IMR-90 (cell line): Measurements from ENCODE around the gene NPAS3. TPM values are rescaled to one million over a fixed set of nuclear protein-coding genes. Genes with fewer than 3 reads are reported as not detected.

Source experiments
- ATAC-seq: fragments of 200-7000 bp; cut with Tn5 transposase; 2 replicates; pipeline ENCODE4 v1.9.1; 2020; ENCODE audit warnings: low read depth, mild to moderate bottlenecking, moderate library complexity
- BruUV-seq: library from RNA; stranded (reverse); fragments of 400-500 nt; replicated peaks from 2 replicates; lab custom pipeline; 2021; lab: Mats Ljungman, UMichigan
- CTCF ChIA-PET: fragments of 300-600 bp; formaldehyde crosslinking; extraction: SDS; loops from one replicate; lab custom pipeline; 2021; ENCODE audit warnings: antibody characterized with exemption; lab: Yijun Ruan, JAX
- POLR2A ChIA-PET: fragments of 300-600 bp; sonication (Branson Sonifier 250); formaldehyde crosslinking; loops from one replicate; lab custom pipeline; 2022; ENCODE audit warnings: antibody characterized with exemption; ENCODE audit not compliant: unreplicated experiment; lab: Charles Lee
- DNase-seq: peaks from one replicate; pipeline ENCODE4 v3.0.0; 2013
- H2AFZ ChIP-seq: replicated peaks from 2 replicates; pipeline ENCODE3; 2013; ENCODE audit warnings: low read length, mild to moderate bottlenecking; ENCODE audit not compliant: poor library complexity
- H2AK5ac ChIP-seq: 2 replicates; pipeline ENCODE4 v1.6.1; 2013; ENCODE audit warnings: low read depth, low read length, inconsistent platforms
- H2AK9ac ChIP-seq: replicated peaks from 2 replicates; pipeline ENCODE3; 2013; ENCODE audit warnings: mild to moderate bottlenecking, low read depth, low read length, moderate library complexity; ENCODE audit not compliant: poor library complexity
- H2BK120ac ChIP-seq: 2 replicates; pipeline ENCODE4 v1.6.1; 2013; ENCODE audit warnings: low read depth, low read length, inconsistent platforms
- H2BK15ac ChIP-seq: 3 replicates; pipeline ENCODE4 v1.6.1; 2013; ENCODE audit warnings: low read depth, low read length, inconsistent platforms
- H2BK20ac ChIP-seq: 2 replicates; pipeline ENCODE4 v1.6.1; 2013; ENCODE audit warnings: low read depth, mild to moderate bottlenecking, inconsistent platforms, low read length, moderate library complexity
- H2BK5ac ChIP-seq: 2 replicates; pipeline ENCODE4 v1.6.1; 2013; ENCODE audit warnings: mild to moderate bottlenecking, low read depth, low read length, inconsistent platforms; ENCODE audit not compliant: poor library complexity, severe bottlenecking
- H3K14ac ChIP-seq: replicated peaks from 2 replicates; pipeline ENCODE4 v1.6.1; 2013; ENCODE audit warnings: low read depth, low read length, inconsistent platforms
- H3K18ac ChIP-seq: 2 replicates; pipeline ENCODE4 v1.6.1; 2013; ENCODE audit warnings: low read depth, low read length, control low read depth
- H3K23ac ChIP-seq: 2 replicates; pipeline ENCODE4 v1.6.1; 2013; ENCODE audit warnings: low read depth, low read length, inconsistent platforms
- H3K27ac ChIP-seq: 2 replicates; pipeline ENCODE4 v1.5.1; 2013; ENCODE audit warnings: mild to moderate bottlenecking, control low read depth, low read length; ENCODE audit not compliant: insufficient read depth
- H3K27me3 ChIP-seq: 2 replicates; pipeline ENCODE4 v1.6.1; 2013; ENCODE audit warnings: low read length; ENCODE audit not compliant: control insufficient read depth, insufficient read depth
- H3K36me3 ChIP-seq: 2 replicates; pipeline ENCODE4 v1.6.1; 2013; ENCODE audit warnings: low read length, mixed read lengths; ENCODE audit not compliant: control insufficient read depth, insufficient read depth
- H3K4ac ChIP-seq: 2 replicates; pipeline ENCODE4 v1.6.1; 2013; ENCODE audit warnings: low read depth, low read length, inconsistent platforms
- H3K4me1 ChIP-seq: 2 replicates; pipeline ENCODE4 v1.6.1; 2013; ENCODE audit warnings: low read length, mixed read lengths; ENCODE audit not compliant: control insufficient read depth, insufficient read depth
- H3K4me2 ChIP-seq: 2 replicates; pipeline ENCODE4 v1.6.1; 2013; ENCODE audit warnings: low read depth, mild to moderate bottlenecking, control low read depth, low read length, moderate library complexity
- H3K4me3 ChIP-seq: 2 replicates; pipeline ENCODE4 v1.5.1; 2013; ENCODE audit warnings: low read depth, mild to moderate bottlenecking, control low read depth, low read length, moderate library complexity; ENCODE audit not compliant: insufficient read depth
- H3K56ac ChIP-seq: 2 replicates; pipeline ENCODE4 v1.6.1; 2013; ENCODE audit warnings: low read length, inconsistent platforms; ENCODE audit not compliant: insufficient read depth; ENCODE audit errors: extremely low read depth
- H3K79me1 ChIP-seq, 2 experiments: 2 replicates each; pipeline ENCODE4 v1.6.1; 2013; ENCODE audit warnings: low read length in 2 of 2, inconsistent platforms in 1 of 2, low read depth in 1 of 2
- H3K9ac ChIP-seq: 2 replicates; pipeline ENCODE4 v1.6.1; 2013; ENCODE audit warnings: low read depth, low read length, control low read depth
- H3K9me1 ChIP-seq: 2 replicates; pipeline ENCODE4 v1.6.1; 2013; ENCODE audit warnings: low read length, inconsistent platforms; ENCODE audit not compliant: insufficient read depth
- H3K9me3 ChIP-seq: 2 replicates; pipeline ENCODE4 v1.6.1; 2013; ENCODE audit warnings: low read length; ENCODE audit not compliant: control insufficient read depth, insufficient read depth
- H4K20me1 ChIP-seq: 2 replicates; pipeline ENCODE4 v1.6.1; 2013; ENCODE audit warnings: low read length, inconsistent platforms; ENCODE audit not compliant: insufficient read depth
- H4K5ac ChIP-seq: 2 replicates; pipeline ENCODE4 v1.6.1; 2013; ENCODE audit warnings: mild to moderate bottlenecking, low read depth, low read length, control low read depth
- H4K8ac ChIP-seq, 2 experiments: 2 replicates each; pipeline ENCODE4 v1.6.1; 2013; ENCODE audit warnings: low read depth in 2 of 2, low read length in 2 of 2, control low read depth in 1 of 2, inconsistent platforms in 1 of 2
- H4K91ac ChIP-seq: 2 replicates; pipeline ENCODE4 v1.6.1; 2013; ENCODE audit warnings: low read depth, low read length, inconsistent platforms; ENCODE audit not compliant: insufficient read depth
- BHLHE40 ChIP-seq: fragments of 150-350 bp; IDR thresholded peaks from 2 replicates; pipeline ENCODE4 v1.6.1; 2016; ENCODE audit warnings: mild to moderate bottlenecking, low read depth, low read length
- CEBPB ChIP-seq: IDR thresholded peaks from 2 replicates; pipeline ENCODE4 v1.6.1; 2012; ENCODE audit warnings: low read depth, low read length, improper control_type of control experiment
- CHD1 ChIP-seq: IDR thresholded peaks from 2 replicates; pipeline ENCODE4 v1.6.1; 2012; ENCODE audit warnings: low read depth, low read length, improper control_type of control experiment
- CTCF ChIP-seq: conservative IDR thresholded peaks from 2 replicates; pipeline ENCODE4 v1.5.1; 2012; ENCODE audit warnings: mild to moderate bottlenecking, low read depth, low read length, improper control_type of control experiment
- ELK1 ChIP-seq: fragments of 150-350 bp; IDR thresholded peaks from 2 replicates; pipeline ENCODE4 v1.6.1; 2016; ENCODE audit warnings: low read depth, mild to moderate bottlenecking, low read length, moderate library complexity, borderline replicate concordance
- FOS ChIP-seq: fragments of 150-350 bp; IDR thresholded peaks from 2 replicates; pipeline ENCODE4 v1.6.1; 2016; ENCODE audit warnings: low read depth, low read length
- MAFK ChIP-seq: IDR thresholded peaks from 2 replicates; pipeline ENCODE4 v1.6.1; 2012; ENCODE audit warnings: low read depth, low read length, improper control_type of control experiment
- MAZ ChIP-seq: IDR thresholded peaks from 2 replicates; pipeline ENCODE4 v1.6.1; 2012; ENCODE audit warnings: low read depth, mild to moderate bottlenecking, low read length, improper control_type of control experiment, moderate library complexity, borderline replicate concordance
- MXI1 ChIP-seq: IDR thresholded peaks from 2 replicates; pipeline ENCODE4 v1.6.1; 2012; ENCODE audit warnings: low read depth, mild to moderate bottlenecking, low read length, moderate library complexity, borderline replicate concordance
- NFE2L2 ChIP-seq: fragments of 150-350 bp; IDR thresholded peaks from 2 replicates; pipeline ENCODE4 v1.6.1; 2016; ENCODE audit warnings: low read depth, mild to moderate bottlenecking, low read length
- POLR2A ChIP-seq: IDR thresholded peaks from 2 replicates; pipeline ENCODE4 v1.6.1; 2012; ENCODE audit warnings: mild to moderate bottlenecking, low read depth, low read length
- RAD21 ChIP-seq: IDR thresholded peaks from 2 replicates; pipeline ENCODE4 v1.6.1; 2012; ENCODE audit warnings: low read length, improper control_type of control experiment
- RCOR1 ChIP-seq: IDR thresholded peaks from 2 replicates; pipeline ENCODE4 v1.6.1; 2012; ENCODE audit warnings: mild to moderate bottlenecking, low read length, improper control_type of control experiment; ENCODE audit not compliant: insufficient replicate concordance
- RFX5 ChIP-seq: IDR thresholded peaks from 2 replicates; pipeline ENCODE4 v1.8.0; 2012; ENCODE audit warnings: low read depth, mild to moderate bottlenecking, low read length, moderate library complexity
- SMC3 ChIP-seq: fragments of 150-350 bp; IDR thresholded peaks from 2 replicates; pipeline ENCODE4 v1.6.1; 2016; ENCODE audit warnings: low read depth, mild to moderate bottlenecking, antibody characterized with exemption, low read length, moderate library complexity
- USF2 ChIP-seq: fragments of 150-350 bp; IDR thresholded peaks from 2 replicates; pipeline ENCODE4 v1.6.1; 2017; ENCODE audit warnings: mild to moderate bottlenecking, antibody characterized with exemption, low read length, low read depth
- WGBS, 2 experiments: methylation state at CpG; one replicate each; pipeline versions ENCODE4 v1.1.5 to v1.1.7; 2013; ENCODE audit warnings: missing lambda C conversion rate in 2 of 2; ENCODE audit not compliant: insufficient read length in 1 of 2; ENCODE audit errors: extremely low coverage in 2 of 2; 5-methylcytosine and 5-hydroxymethylcytosine counted together
- dilution Hi-C: fragments of 300-500 bp; cut with HindIII; formaldehyde crosslinking; loops from one replicate; pipeline ENCODE4 v1.14.3; 2018; ENCODE audit warnings: low sequenced_read_pairs; ENCODE audit not compliant: unreplicated experiment
- in situ Hi-C: fragments of 300-500 bp; cut with MboI; formaldehyde crosslinking; loops from 3 replicates; pipeline ENCODE4 v1.14.3; 2019; ENCODE audit warnings: low sequenced_read_pairs, inconsistent platforms, mixed read lengths
- intact Hi-C: fragments of 100-400 bp; cut with micrococcal nuclease; formaldehyde crosslinking; loops from 2 replicates; pipeline ENCODE4 v1.10.0; 2022
- polyA plus RNA-seq, 3 experiments: library from polyadenylated mRNA; depleted of rRNA; stranded (reverse); fragments of >200 nt; gene quantifications; 2 replicates each; pipeline ENCODE4 v1.2.3, GENCODE V29; 2012; ENCODE audit warnings: low replicate concordance in 1 of 3
- total RNA-seq: library from RNA; depleted of rRNA; stranded (reverse); fragments of >200 nt; gene quantifications from 2 replicates; pipeline ENCODE4 v1.2.3, GENCODE V29; 2012

The NPAS3 gene
- total and polyA plus RNA-seq, 2 of the 4 experiments (the other 2 are of a cell fraction), result not detected

GRCh38 chr14:33685698-33686097 lies 747.0 kb downstream of the NPAS3 start:
- Histone ChIP-seq H3K79me1 (no peaks in the 10 kb centered on the region), H4K20me1 (no peaks in the 10 kb centered on the region), H3K4me2 (no peak overlapping the region), H2BK120ac (no peak overlapping the region), H4K91ac (no peak overlapping the region), H3K9me1 (no peaks in the 10 kb centered on the region), H3K56ac (no peak overlapping the region), H2AK5ac (no peak overlapping the region), H3K4ac (no peak overlapping the region), H3K36me3 (no peaks in the 10 kb centered on the region), H2BK20ac (no peak overlapping the region), H3K9me3 (no peaks in the 10 kb centered on the region), H4K5ac (no peak overlapping the region), H3K4me1 (no peaks in the 10 kb centered on the region), H3K18ac (no peak overlapping the region), H2AK9ac (no peak overlapping the region), H3K27ac (no peak overlapping the region), H4K8ac (no peak overlapping the region), H3K27me3 (no peaks in the 10 kb centered on the region), H2BK5ac (no peak overlapping the region), H2BK15ac (no peak overlapping the region), H3K9ac (no peak overlapping the region), H3K23ac (no peak overlapping the region), H2AFZ (no peak overlapping the region), H3K4me3 (no peak overlapping the region), H3K14ac (no peak overlapping the region)
- ChIA-PET CTCF (no interaction called here), POLR2A (no interaction called here)
- DNase-seq (no peak), ATAC-seq (no peak)
- in situ Hi-C loops (no loop called here), intact Hi-C loops (no loop called here), dilution Hi-C loops (no loop called here)
- TF ChIP-seq MXI1 (no peak), CHD1 (no peak), POLR2A (no peak), RAD21 (no peak), MAFK (no peak), CEBPB (no peak), MAZ (no peak), SMC3 (no peak), CTCF (no peak), USF2 (no peak), BHLHE40 (no peak), RCOR1 (no peak), FOS (no peak), RFX5 (no peak), NFE2L2 (no peak), ELK1 (no peak)
- no TSS peak for BruUV-seq
- no CpG with 5 or more reads among the region's 1 CpG for WGBS, 2 experiments
